Measurements from ENCODE around the gene CD81. TPM values are rescaled to one million over a fixed set of nuclear protein-coding genes. Genes with fewer than 3 reads are reported as not detected.

Gene CD81
- total and polyA plus RNA-seq, 9 of the 15 experiments (the other 6 are each of a cell fraction or from before 2014, with no cell fraction given) = 2.4 to 189 (median 61.7) TPM

GRCh38 chr11:2434008-2434407 is 56.9 kb downstream of the CD81 start (continued):
- TF ChIP-seq GABPB1 (CRISPR knock-in tag; IDR thresholded peaks at IDR 0.05) = no peak
- no peak for TF ChIP-seq ZNF408 (CRISPR knock-in tag; IDR thresholded peaks at IDR 0.05; ENCODE audit: low read depth)
- no peak for TF ChIP-seq ZNF41 (CRISPR knock-in tag; conservative IDR thresholded peaks at IDR 0.05)

DNA sequence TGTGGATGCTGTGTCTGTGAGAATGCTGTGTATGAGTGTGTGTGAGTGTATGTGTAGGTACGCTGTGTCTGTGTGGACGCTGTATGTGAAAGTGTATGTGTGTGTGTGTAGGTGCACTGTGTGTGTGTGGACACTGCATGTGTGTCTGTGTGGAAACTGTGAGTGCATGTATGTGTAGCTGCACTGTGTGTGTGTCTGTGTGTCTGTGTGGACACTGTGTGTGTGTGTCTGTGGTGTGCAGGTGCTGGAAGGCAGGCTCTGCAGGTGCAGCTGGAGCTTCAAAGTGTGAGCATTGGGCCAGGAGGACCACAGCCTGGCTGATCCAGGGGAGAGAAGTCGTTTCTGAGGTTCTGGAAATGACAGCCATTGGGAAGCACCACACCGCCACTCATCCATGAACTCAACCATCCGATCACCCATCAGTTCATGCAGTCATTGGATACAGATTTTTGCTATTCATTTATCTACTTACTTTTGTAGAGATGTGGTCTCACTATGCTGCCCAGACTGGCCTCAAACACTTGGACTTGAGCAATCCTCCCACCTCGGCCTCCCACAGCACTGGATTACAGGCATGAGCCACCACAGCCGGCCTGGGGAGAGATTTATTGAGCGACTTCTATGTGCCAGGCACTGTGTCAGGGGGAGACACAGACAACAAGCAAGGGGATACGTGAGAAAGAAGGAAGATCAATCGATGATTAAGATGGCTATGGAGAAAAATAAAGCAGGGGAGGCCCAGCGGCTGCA is 57.6 kb downstream of the CD81 start:
- no peak overlapping the region for H3K27ac ChIP-seq (ENCODE audit: extremely low read depth, low read depth, low read length)
- H3K36me3 ChIP-seq (ENCODE audit: control insufficient read depth, insufficient read depth, low read length) = no peaks in the 10 kb centered on the region
- WGBS (ENCODE audit: insufficient coverage, low coverage, missing lambda C conversion rate) = 11% methylated on average over 11 of the region's 11 CpGs
- ATAC-seq (no peak), DNase-seq (ENCODE audit: extremely low read depth in 1 of 4, low spot score in 3 of 4) (no peak), FAIRE-seq (no peak)
- H3K4me2 ChIP-seq (ENCODE audit: insufficient read depth, low read length) = no peak overlapping the region
- H3K9me3 ChIP-seq (replicated peaks; ENCODE audit: control insufficient read depth, insufficient read depth, low read depth, low read length) = no peaks in the 10 kb centered on the region
- intact Hi-C loops (cut with micrococcal nuclease) (no loop called here), in situ Hi-C loops (cut with MboI) (no loop called here)
- no peak overlapping the region for H2AFZ ChIP-seq (ENCODE audit: low read depth, low read length)
- POLR2A ChIA-PET = no interaction called here
- H3K79me2 ChIP-seq (ENCODE audit: control insufficient read depth, insufficient read depth, low read length) = no peaks in the 10 kb centered on the region
- H3K9me1 ChIP-seq (ENCODE audit: control insufficient read depth, insufficient read depth, low read length) = peaks cover 2% of the 10 kb centered on the region
- CTCF ChIA-PET (ENCODE audit: low intra/inter-chr PET ratio) = no interaction called here
- no peak overlapping the region for H3K9ac ChIP-seq (ENCODE audit: insufficient read depth in 1 of 2, low read depth in 2 of 2, low read length in 2 of 2)
- peaks cover 4% of the 10 kb centered on the region; the same call in 1 of the 2 replicates for H4K20me1 ChIP-seq (replicated peaks; ENCODE audit: control insufficient read depth, insufficient read depth, low read length)
- no TSS peak for BruUV-seq (replicated peaks)
- peaks cover 0 to 3% of the 10 kb centered on the region in 2 experiments; a peak in 1 of 5 replicates for H3K4me1 ChIP-seq (replicated peaks in 1 of 2; ENCODE audit: control insufficient read depth in 2 of 2, insufficient read depth in 2 of 2, low read length in 2 of 2)
- H3K4me3 ChIP-seq = no peak overlapping the region
- peaks cover 2 to 53% of the 10 kb centered on the region in 2 experiments; a peak in 4 of 5 replicates for H3K27me3 ChIP-seq (ENCODE audit: control insufficient read depth in 2 of 2, insufficient read depth in 2 of 2, low read length in 2 of 2)
- TF ChIP-seq ZNF384 (IDR thresholded peaks at IDR 0.05; ENCODE audit: low read depth, low read length) (no peak), FOXM1 (IDR thresholded peaks at IDR 0.05; ENCODE audit: low read depth) (no peak), FOXM1 (CRISPR knock-in tag; IDR thresholded peaks at IDR 0.05; ENCODE audit: low read depth) (no peak), STAT5B (CRISPR knock-in tag; IDR thresholded peaks at IDR 0.05) (no peak), ZNF354B (CRISPR knock-in tag; IDR thresholded peaks at IDR 0.05) (no peak), ZNF407 (IDR thresholded peaks at IDR 0.05; ENCODE audit: low read depth) (no peak), ARID1B (IDR thresholded peaks at IDR 0.05) (no peak), ARID2 (IDR thresholded peaks at IDR 0.05) (no peak)
- TF ChIP-seq, protein P1, sequence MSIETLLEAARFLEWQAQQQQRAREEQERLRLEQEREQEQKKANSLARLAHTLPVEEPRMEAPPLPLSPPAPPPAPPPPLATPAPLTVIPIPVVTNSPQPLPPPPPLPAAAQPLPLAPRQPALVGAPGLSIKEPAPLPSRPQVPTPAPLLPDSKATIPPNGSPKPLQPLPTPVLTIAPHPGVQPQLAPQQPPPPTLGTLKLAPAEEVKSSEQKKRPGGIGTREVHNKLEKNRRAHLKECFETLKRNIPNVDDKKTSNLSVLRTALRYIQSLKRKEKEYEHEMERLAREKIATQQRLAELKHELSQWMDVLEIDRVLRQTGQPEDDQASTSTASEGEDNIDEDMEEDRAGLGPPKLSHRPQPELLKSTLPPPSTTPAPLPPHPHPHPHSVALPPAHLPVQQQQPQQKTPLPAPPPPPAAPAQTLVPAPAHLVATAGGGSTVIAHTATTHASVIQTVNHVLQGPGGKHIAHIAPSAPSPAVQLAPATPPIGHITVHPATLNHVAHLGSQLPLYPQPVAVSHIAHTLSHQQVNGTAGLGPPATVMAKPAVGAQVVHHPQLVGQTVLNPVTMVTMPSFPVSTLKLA (conservative IDR thresholded peaks at IDR 0.05) = no peak
